HepG2 (cell line): ENCODE results near the gene TMEM158. TPM values are rescaled to one million over a fixed set of nuclear protein-coding genes. Genes with fewer than 3 reads are reported as not detected.
A peak's percentile ranks its signal among the peaks of the same experiment; 100 is the strongest.

ENCODE experiments used
- ATAC-seq: fragments of 200-7000 bp; cut with Tn5 transposase; 3 replicates; pipeline ENCODE4 v1.9.1; 2020; ENCODE audit warnings: mild to moderate bottlenecking, moderate library complexity
- BruUV-seq: library from RNA; stranded (reverse); fragments of 400-500 nt; replicated peaks from 2 replicates; lab custom pipeline; 2021; lab: Mats Ljungman, UMichigan
- CTCF ChIA-PET: fragments of 300-600 bp; formaldehyde crosslinking; extraction: SDS; loops from one replicate; lab custom pipeline; 2021; ENCODE audit warnings: low total read pairs, inconsistent platforms, low intra/inter-chr PET ratio; lab: Yijun Ruan, JAX
- POLR2A ChIA-PET: fragments of 350-600 bp; sonication (Branson Sonifier 250); formaldehyde crosslinking; loops from one replicate; lab custom pipeline; 2020; ENCODE audit warnings: antibody characterized with exemption, inconsistent platforms; lab: Yijun Ruan, JAX
- DNase-seq: peaks from one replicate; pipeline ENCODE4 v3.0.0-alpha.2; 2015; ENCODE audit warnings: low spot score
- FAIRE-seq: peaks from 3 replicates; lab custom pipeline; 2011; peaks lifted over from hg19 to GRCh38; lab: Jason Lieb, UNC
- H2AFZ ChIP-seq: one replicate; pipeline ENCODE4 v1.6.1; 2011; ENCODE audit warnings: low read length, inconsistent platforms
- H3K27ac ChIP-seq: fragments of 300-600 bp; 3 replicates; pipeline ENCODE4 v1.8.0; 2011; ENCODE audit warnings: mixed run types, mild to moderate bottlenecking, mixed read lengths, low read length, inconsistent platforms; ENCODE audit not compliant: insufficient read depth; ENCODE audit errors: extremely low read length
- H3K27me3 ChIP-seq, 2 experiments: fragments of 200-600 bp in 1 of 2; 2 replicates in 1 of 2; 3 replicates in 1 of 2; pipeline versions ENCODE4 v1.6.0 to v1.8.0; 2011; ENCODE audit warnings: low read length in 2 of 2, mild to moderate bottlenecking in 2 of 2, moderate library complexity in 2 of 2, inconsistent platforms in 1 of 2; ENCODE audit not compliant: insufficient read depth in 2 of 2, control insufficient read depth in 1 of 2
- H3K36me3 ChIP-seq, 2 experiments: fragments of 200-600 bp in 1 of 2; replicated peaks in 1 of 2; 2 replicates in 1 of 2; 3 replicates in 1 of 2; pipeline versions ENCODE4 v1.5.1 to v1.8.0; 2011; ENCODE audit warnings: low read length in 2 of 2, inconsistent platforms in 1 of 2; ENCODE audit not compliant: insufficient read depth in 2 of 2, control insufficient read depth in 1 of 2
- H3K4me1 ChIP-seq: 2 replicates; pipeline ENCODE4 v1.5.1; 2012; ENCODE audit warnings: low read length, inconsistent platforms; ENCODE audit not compliant: insufficient read depth
- H3K4me2 ChIP-seq: 2 replicates; pipeline ENCODE4 v1.6.0; 2011; ENCODE audit warnings: low read depth, low read length, inconsistent platforms
- H3K4me3 ChIP-seq, 3 experiments: fragments of 200-600 bp in 1 of 3; sonication (generic), shearing (Covaris generic) in 1 of 3; replicated peaks in 1 of 3; 2 replicates each; pipeline ENCODE4 v1.5.1; 2011 to 2016; ENCODE audit warnings: low read length in 3 of 3, inconsistent platforms in 2 of 3, low read depth in 2 of 3, mild to moderate bottlenecking in 2 of 3, control low read depth in 1 of 3, mixed read lengths in 1 of 3; ENCODE audit not compliant: insufficient read depth in 1 of 3
- H3K79me2 ChIP-seq: one replicate; pipeline ENCODE4 v1.6.1; 2011; ENCODE audit warnings: low read length, inconsistent platforms; ENCODE audit not compliant: insufficient read depth
- H3K9ac ChIP-seq: 2 replicates; pipeline ENCODE4 v1.6.0; 2011; ENCODE audit warnings: mild to moderate bottlenecking, low read depth, low read length, inconsistent platforms; ENCODE audit not compliant: insufficient read depth
- H3K9me3 ChIP-seq: 2 replicates; pipeline ENCODE4 v1.5.1; 2012; ENCODE audit warnings: mild to moderate bottlenecking, low read length
- H4K20me1 ChIP-seq: 2 replicates; pipeline ENCODE4 v1.6.0; 2011; ENCODE audit warnings: inconsistent platforms, mild to moderate bottlenecking, low read length, moderate library complexity; ENCODE audit not compliant: insufficient read depth
- BRCA1 ChIP-seq: sonication (generic); formaldehyde crosslinking; IDR thresholded peaks from 2 replicates; pipeline ENCODE4 v1.4.0; 2020; ENCODE audit warnings: missing genetic modification reagents
- CAMTA2 ChIP-seq: sonication (generic); formaldehyde crosslinking; IDR thresholded peaks from 2 replicates; pipeline ENCODE4 v1.4.0; 2020; ENCODE audit warnings: mild to moderate bottlenecking, missing genetic modification reagents, borderline replicate concordance
- CHD4 ChIP-seq: fragments of 200-600 bp; sonication (generic); IDR thresholded peaks from 2 replicates; pipeline ENCODE4 v1.7.0; 2017; ENCODE audit warnings: mild to moderate bottlenecking, low read length, borderline replicate concordance
- POLR2A ChIP-seq, 2 experiments: IDR thresholded peaks; 2 replicates each; pipeline ENCODE4 v1.6.1; 2011; ENCODE audit warnings: low read depth in 2 of 2, low read length in 2 of 2, mild to moderate bottlenecking in 1 of 2, moderate library complexity in 1 of 2; ENCODE audit not compliant: insufficient read depth in 1 of 2
- PRPF4 ChIP-seq: fragments of 200-400 bp; formaldehyde crosslinking; IDR thresholded peaks from 2 replicates; pipeline ENCODE4 v1.6.1; 2016; ENCODE audit warnings: low read length, low read depth; ENCODE audit not compliant: poor library complexity, severe bottlenecking
- RXRB ChIP-seq: IDR thresholded peaks from 2 replicates; pipeline ENCODE4 v1.6.1; 2016; ENCODE audit warnings: borderline replicate concordance, missing genetic modification reagents, missing compliant biosample characterization
- ZKSCAN1 ChIP-seq: fragments of 150-350 bp; IDR thresholded peaks from 2 replicates; pipeline ENCODE4 v1.6.1; 2014; ENCODE audit warnings: low read length
- WGBS: methylation state at CpG from one replicate; pipeline ENCODE4 v1.1.6; 2017; ENCODE audit warnings: low lambda C conversion rate; 5-methylcytosine and 5-hydroxymethylcytosine counted together
- in situ Hi-C: cut with HindIII; loops from 2 replicates; pipeline ENCODE4 v1.10.0; 2017; ENCODE audit warnings: low pct_unique_long_range_greater_than_20kb; ENCODE audit not compliant: extremely low pct_ligation_motif_present
- intact Hi-C: fragments of 100-400 bp; cut with micrococcal nuclease; formaldehyde crosslinking; loops from one replicate; pipeline ENCODE4 v1.10.0; 2022; ENCODE audit not compliant: unreplicated experiment
- polyA plus RNA-seq, 8 experiments: library from polyadenylated mRNA; depleted of rRNA in 3 of 8; stranded (reverse) in 7 of 8; unstranded in 1 of 8; fragments of >200 nt; fragmentation: Illumina TruSeq in 4 of 8; extraction: Trizol in 4 of 8; gene quantifications; 2 replicates each; pipeline versions ENCODE4 v1.2.1 to v1.2.3, GENCODE V29; 2011 to 2016; ENCODE audit warnings: low read depth in 4 of 8, missing spikeins in 1 of 8, mixed read lengths in 1 of 8; ENCODE audit not compliant: insufficient read depth in 1 of 8
- total RNA-seq, 5 experiments: library from RNA; depleted of rRNA; stranded (reverse); fragments of >200 nt; fragmentation: Illumina TruSeq; extraction: Trizol; gene quantifications; 2 replicates each; pipeline ENCODE4 v1.2.3, GENCODE V29; 2016; ENCODE audit warnings: low read depth in 1 of 5
- TF ChIP-seq, protein P1 (sequence below): sonication (generic); formaldehyde crosslinking; IDR thresholded peaks from 2 replicates; pipeline ENCODE4 v1.4.0; 2020; ENCODE audit warnings: low read depth, missing genetic modification reagents
- TF ChIP-seq, protein P2 (sequence below): sonication (generic); formaldehyde crosslinking; IDR thresholded peaks from 2 replicates; pipeline ENCODE4 v1.4.0; 2020; ENCODE audit warnings: missing genetic modification reagents
- TF ChIP-seq, protein P3 (sequence below): sonication (generic); formaldehyde crosslinking; IDR thresholded peaks from 2 replicates; pipeline ENCODE4 v1.4.0; 2020; ENCODE audit warnings: missing genetic modification reagents
- TF ChIP-seq, protein P4 (sequence below): sonication (generic); formaldehyde crosslinking; IDR thresholded peaks from 2 replicates; pipeline ENCODE4 v1.4.0; 2020; ENCODE audit warnings: missing genetic modification reagents

TMEM158 gene
- total and polyA plus RNA-seq, 2 of the 13 experiments (the other 11 are each of a cell fraction or from before 2014, with no cell fraction given): 0.13 TPM; not detected in 1

DNA sequence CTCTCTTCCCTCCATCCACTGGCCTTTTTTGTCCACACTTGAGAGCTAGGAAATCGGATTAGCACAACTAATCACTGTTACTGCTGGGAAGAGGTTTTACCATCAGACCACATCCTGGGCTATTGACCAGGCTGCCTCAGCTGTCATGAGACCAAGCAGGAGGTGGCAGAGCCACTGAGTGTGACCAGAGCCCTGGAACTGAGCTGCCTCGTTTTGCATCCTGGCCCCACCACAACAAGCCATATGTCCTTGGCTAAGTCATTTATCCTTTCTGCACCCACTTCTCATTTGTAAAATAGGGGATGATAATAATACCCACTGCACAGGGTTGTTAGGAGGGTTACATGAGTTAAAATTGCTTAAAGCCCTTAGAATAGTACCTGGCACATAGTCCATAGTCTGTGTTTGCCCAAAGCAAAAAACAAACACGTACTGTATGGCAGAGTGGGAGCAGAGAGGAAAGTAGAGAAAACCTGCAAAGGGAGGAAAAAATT is 34.1 kb downstream of the TMEM158 start (continued):
- TF ChIP-seq, protein P1, sequence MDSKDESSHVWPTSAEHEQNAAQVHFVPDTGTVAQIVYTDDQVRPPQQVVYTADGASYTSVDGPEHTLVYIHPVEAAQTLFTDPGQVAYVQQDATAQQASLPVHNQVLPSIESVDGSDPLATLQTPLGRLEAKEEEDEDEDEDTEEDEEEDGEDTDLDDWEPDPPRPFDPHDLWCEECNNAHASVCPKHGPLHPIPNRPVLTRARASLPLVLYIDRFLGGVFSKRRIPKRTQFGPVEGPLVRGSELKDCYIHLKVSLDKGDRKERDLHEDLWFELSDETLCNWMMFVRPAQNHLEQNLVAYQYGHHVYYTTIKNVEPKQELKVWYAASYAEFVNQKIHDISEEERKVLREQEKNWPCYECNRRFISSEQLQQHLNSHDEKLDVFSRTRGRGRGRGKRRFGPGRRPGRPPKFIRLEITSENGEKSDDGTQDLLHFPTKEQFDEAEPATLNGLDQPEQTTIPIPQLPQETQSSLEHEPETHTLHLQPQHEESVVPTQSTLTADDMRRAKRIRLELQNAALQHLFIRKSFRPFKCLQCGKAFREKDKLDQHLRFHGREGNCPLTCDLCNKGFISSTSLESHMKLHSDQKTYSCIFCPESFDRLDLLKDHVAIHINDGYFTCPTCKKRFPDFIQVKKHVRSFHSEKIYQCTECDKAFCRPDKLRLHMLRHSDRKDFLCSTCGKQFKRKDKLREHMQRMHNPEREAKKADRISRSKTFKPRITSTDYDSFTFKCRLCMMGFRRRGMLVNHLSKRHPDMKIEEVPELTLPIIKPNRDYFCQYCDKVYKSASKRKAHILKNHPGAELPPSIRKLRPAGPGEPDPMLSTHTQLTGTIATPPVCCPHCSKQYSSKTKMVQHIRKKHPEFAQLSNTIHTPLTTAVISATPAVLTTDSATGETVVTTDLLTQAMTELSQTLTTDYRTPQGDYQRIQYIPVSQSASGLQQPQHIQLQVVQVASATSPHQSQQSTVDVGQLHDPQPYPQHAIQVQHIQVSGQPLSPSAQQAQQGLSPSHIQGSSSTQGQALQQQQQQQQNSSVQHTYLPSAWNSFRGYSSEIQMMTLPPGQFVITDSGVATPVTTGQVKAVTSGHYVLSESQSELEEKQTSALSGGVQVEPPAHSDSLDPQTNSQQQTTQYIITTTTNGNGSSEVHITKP (CRISPR knock-in tag): no peak

DNA sequence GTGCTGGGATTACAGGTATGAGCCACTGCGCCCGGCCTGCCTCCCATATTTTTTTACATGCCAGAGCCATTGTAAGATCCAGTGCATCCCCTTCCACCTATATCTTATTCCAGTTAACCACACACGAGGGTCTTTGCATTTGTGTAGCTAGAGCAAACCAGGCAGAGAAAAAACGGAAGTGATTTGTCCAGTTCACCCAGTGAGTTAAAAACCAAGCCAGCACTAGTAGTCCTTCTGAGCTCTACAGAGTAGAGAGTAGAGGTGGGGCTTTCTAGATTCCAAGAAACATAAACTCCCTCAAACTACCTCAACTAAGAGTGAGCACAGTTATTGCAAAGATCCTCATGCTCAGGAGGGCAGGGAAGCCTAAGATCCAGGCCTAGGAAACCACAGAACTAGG is 34.7 kb downstream of the TMEM158 start:
- Histone ChIP-seq H3K27me3 (no peaks in the 10 kb centered on the region; a peak in 2 of 5 replicates), H3K27ac (peak overlapping the region; percentile 68), H3K9ac (no peak overlapping the region), H2AFZ (no peak overlapping the region), H3K4me2 (peak overlapping the region; percentile 83), H3K79me2 (no peaks in the 10 kb centered on the region), H3K36me3 (no peaks in the 10 kb centered on the region), H3K4me3 (peak overlapping the region in 2 of 3 experiments; percentile 22 to 47; a peak in 2 of 6 replicates), H4K20me1 (no peaks in the 10 kb centered on the region), H3K4me1 (peaks cover 48% of the 10 kb centered on the region), H3K9me3 (no peaks in the 10 kb centered on the region)
- TF ChIP-seq POLR2A (IDR thresholded peaks at IDR 0.05; ENCODE audit: insufficient read depth in 1 of 2, low read depth in 2 of 2, low read length in 2 of 2) (no peak), ZKSCAN1 (no peak), RXRB (CRISPR knock-in tag) (no peak), PRPF4 (no peak), CAMTA2 (CRISPR knock-in tag) (no peak), CHD4 (no peak), BRCA1 (CRISPR knock-in tag) (no peak)
- TF ChIP-seq, protein P2, sequence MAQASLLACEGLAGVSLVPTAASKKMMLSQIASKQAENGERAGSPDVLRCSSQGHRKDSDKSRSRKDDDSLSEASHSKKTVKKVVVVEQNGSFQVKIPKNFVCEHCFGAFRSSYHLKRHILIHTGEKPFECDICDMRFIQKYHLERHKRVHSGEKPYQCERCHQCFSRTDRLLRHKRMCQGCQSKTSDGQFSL (CRISPR knock-in tag): no peak
- TF ChIP-seq, protein P3, sequence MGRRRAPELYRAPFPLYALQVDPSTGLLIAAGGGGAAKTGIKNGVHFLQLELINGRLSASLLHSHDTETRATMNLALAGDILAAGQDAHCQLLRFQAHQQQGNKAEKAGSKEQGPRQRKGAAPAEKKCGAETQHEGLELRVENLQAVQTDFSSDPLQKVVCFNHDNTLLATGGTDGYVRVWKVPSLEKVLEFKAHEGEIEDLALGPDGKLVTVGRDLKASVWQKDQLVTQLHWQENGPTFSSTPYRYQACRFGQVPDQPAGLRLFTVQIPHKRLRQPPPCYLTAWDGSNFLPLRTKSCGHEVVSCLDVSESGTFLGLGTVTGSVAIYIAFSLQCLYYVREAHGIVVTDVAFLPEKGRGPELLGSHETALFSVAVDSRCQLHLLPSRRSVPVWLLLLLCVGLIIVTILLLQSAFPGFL (CRISPR knock-in tag): no peak
- TF ChIP-seq, protein P4, sequence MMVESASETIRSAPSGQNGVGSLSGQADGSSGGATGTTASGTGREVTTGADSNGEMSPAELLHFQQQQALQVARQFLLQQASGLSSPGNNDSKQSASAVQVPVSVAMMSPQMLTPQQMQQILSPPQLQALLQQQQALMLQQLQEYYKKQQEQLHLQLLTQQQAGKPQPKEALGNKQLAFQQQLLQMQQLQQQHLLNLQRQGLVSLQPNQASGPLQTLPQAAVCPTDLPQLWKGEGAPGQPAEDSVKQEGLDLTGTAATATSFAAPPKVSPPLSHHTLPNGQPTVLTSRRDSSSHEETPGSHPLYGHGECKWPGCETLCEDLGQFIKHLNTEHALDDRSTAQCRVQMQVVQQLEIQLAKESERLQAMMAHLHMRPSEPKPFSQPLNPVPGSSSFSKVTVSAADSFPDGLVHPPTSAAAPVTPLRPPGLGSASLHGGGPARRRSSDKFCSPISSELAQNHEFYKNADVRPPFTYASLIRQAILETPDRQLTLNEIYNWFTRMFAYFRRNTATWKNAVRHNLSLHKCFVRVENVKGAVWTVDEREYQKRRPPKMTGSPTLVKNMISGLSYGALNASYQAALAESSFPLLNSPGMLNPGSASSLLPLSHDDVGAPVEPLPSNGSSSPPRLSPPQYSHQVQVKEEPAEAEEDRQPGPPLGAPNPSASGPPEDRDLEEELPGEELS (CRISPR knock-in tag): no peak
- FAIRE-seq (no peak), DNase-seq (no peak), ATAC-seq (peak; percentile 15)
- intact Hi-C loops (no loop called here), in situ Hi-C loops (no loop called here)
- 80% methylated on average over 4 of the region's 4 CpGs for WGBS
- ChIA-PET POLR2A (no interaction called here), CTCF (no interaction called here)
- no TSS peak for BruUV-seq
